Small intestine (tissue), 7 donors: ENCODE data around the gene CAPN6. TPM values are rescaled to one million over a fixed set of nuclear protein-coding genes. Genes with fewer than 3 reads are reported as not detected.

Experiments used
- DNase-seq, 2 donors: peaks; one replicate each; pipeline versions ENCODE4 v3.0.0 to v3.0.0-alpha.2; 2013
- FAIRE-seq: peaks from 2 replicates; lab custom pipeline; 2012; peaks lifted over from hg19 to GRCh38; lab: Jason Lieb, UNC
- H3K27ac ChIP-seq, 3 donors: one replicate each; pipeline ENCODE4 v1.5.1; 2013; ENCODE audit warnings: low read length in 2 of 3, mild to moderate bottlenecking in 2 of 3, control low read depth in 1 of 3, inconsistent platforms in 1 of 3, low read depth in 1 of 3, moderate library complexity in 1 of 3
- H3K27me3 ChIP-seq, 3 donors: one replicate each; pipeline ENCODE4 v1.6.1; 2013; ENCODE audit warnings: low read length in 3 of 3, inconsistent platforms in 1 of 3; ENCODE audit not compliant: control insufficient read depth in 3 of 3, insufficient read depth in 3 of 3
- H3K36me3 ChIP-seq, 3 donors: one replicate each; pipeline ENCODE4 v1.6.1; 2013; ENCODE audit warnings: low read length in 3 of 3, inconsistent platforms in 1 of 3, low read depth in 1 of 3, mild to moderate bottlenecking in 1 of 3, moderate library complexity in 1 of 3; ENCODE audit not compliant: control insufficient read depth in 3 of 3, insufficient read depth in 2 of 3
- H3K4me1 ChIP-seq, 3 donors: one replicate each; pipeline ENCODE4 v1.6.1; 2013; ENCODE audit warnings: low read length in 2 of 3, inconsistent platforms in 1 of 3, low read depth in 1 of 3, mild to moderate bottlenecking in 1 of 3, moderate library complexity in 1 of 3; ENCODE audit not compliant: control insufficient read depth in 3 of 3, insufficient read depth in 2 of 3
- H3K4me3 ChIP-seq, 3 donors: one replicate each; pipeline ENCODE4 v1.5.1; 2013; ENCODE audit warnings: low read length in 3 of 3, control low read depth in 1 of 3, inconsistent platforms in 1 of 3, low read depth in 1 of 3, mild to moderate bottlenecking in 1 of 3, moderate library complexity in 1 of 3
- H3K9me3 ChIP-seq, 2 donors: one replicate each; pipeline ENCODE4 v1.6.1; 2013; ENCODE audit warnings: low read depth in 1 of 2, low read length in 1 of 2; ENCODE audit not compliant: control insufficient read depth in 2 of 2, insufficient read depth in 1 of 2
- WGBS, 3 donors: extraction: QIAGEN DNeasy Blood & Tissue Kit; methylation state at CpG; one replicate each; pipeline ENCODE4 v1.1.7; 2013; 5-methylcytosine and 5-hydroxymethylcytosine counted together
- polyA plus RNA-seq, 4 donors: library from polyadenylated mRNA; stranded (reverse) in 3 of 4; unstranded in 1 of 4; fragments of 200-250 nt in 3 of 4; fragments of 120-200 nt in 1 of 4; gene quantifications; one replicate each; pipeline versions ENCODE4 v1.2.1 to v1.2.3, GENCODE V29; 2013
- donor health status: healthy with polysubstance abuse.
- donor health status: control.
- donor health status: control.
- donor health status: Bipolar disorder and iron deficiency.
- donor health status: healthy.

CAPN6 gene
- polyA plus RNA-seq, 4 donors = 0.49 to 3.2 TPM; not detected in 2

DNA sequence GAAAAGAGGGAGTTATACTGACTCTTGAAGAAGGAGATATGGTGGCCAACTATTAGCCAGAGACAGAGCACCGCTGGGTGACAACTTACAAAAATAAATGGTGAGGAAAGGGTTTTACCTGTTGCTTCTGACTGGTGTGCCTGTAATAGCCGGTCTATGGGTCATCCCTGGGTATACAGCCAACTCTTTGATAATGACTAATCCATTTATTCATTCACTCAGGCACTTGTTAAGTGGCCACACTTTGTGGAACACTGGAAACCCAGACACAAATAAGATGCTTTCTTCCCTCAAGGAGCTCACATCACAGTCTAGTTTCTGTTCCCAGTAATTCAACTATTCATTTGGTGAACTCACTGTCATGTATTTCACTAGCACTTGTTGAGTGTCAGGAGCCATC lies 13.2 kb upstream of the CAPN6 start:
- no peaks in the 10 kb centered on the region for H3K27me3 ChIP-seq
- no peak for DNase-seq
- no peaks in the 10 kb centered on the region for H3K4me1 ChIP-seq
- H3K27ac ChIP-seq = no peak overlapping the region
- 73 to 94% (median 82%) methylated on average over 2 of the region's 2 CpGs for WGBS, 3 donors
- no peak overlapping the region for H3K4me3 ChIP-seq
- H3K9me3 ChIP-seq = no peaks in the 10 kb centered on the region
- no peaks in the 10 kb centered on the region for H3K36me3 ChIP-seq
- FAIRE-seq = no peak

- no peak for FAIRE-seq
- WGBS, 3 donors = 88 to 90% (median 88%) methylated on average over 1 of the region's 1 CpG
Measured at GRCh38 chrX:111282991-111283390, 12.7 kb upstream of the CAPN6 start.

GRCh38 chrX:111282139-111282538 lies 11.9 kb upstream of the CAPN6 start:
- no peak for FAIRE-seq
- H3K36me3 ChIP-seq = no peaks in the 10 kb centered on the region
- no peaks in the 10 kb centered on the region for H3K27me3 ChIP-seq
- H3K27ac ChIP-seq = no peak overlapping the region
- WGBS, 3 donors = 76 to 91% (median 81%) methylated on average over 6 of the region's 6 CpGs
- DNase-seq = no peak
- no peak overlapping the region for H3K4me3 ChIP-seq
- no peaks in the 10 kb centered on the region for H3K4me1 ChIP-seq
- H3K9me3 ChIP-seq = no peaks in the 10 kb centered on the region

More at GRCh38 chrX:111282991-111283390, 12.7 kb upstream of the CAPN6 start:
- no peaks in the 10 kb centered on the region for H3K9me3 ChIP-seq
- H3K4me1 ChIP-seq = no peaks in the 10 kb centered on the region
- H3K4me3 ChIP-seq = no peak overlapping the region
- no peaks in the 10 kb centered on the region for H3K27me3 ChIP-seq
- no peaks in the 10 kb centered on the region for H3K36me3 ChIP-seq
- DNase-seq = no peak
- H3K27ac ChIP-seq = no peak overlapping the region

GRCh38 chrX:111268506-111268905 lies 1.8 kb downstream of the CAPN6 start:
- Histone ChIP-seq H3K9me3 (no peaks in the 10 kb centered on the region), H3K4me1 (no peaks in the 10 kb centered on the region), H3K27ac (no peak overlapping the region), H3K4me3 (no peak overlapping the region), H3K27me3 (peaks cover 0 to 5% (median 0%) of the 10 kb centered on the region in 3 donors), H3K36me3 (no peaks in the 10 kb centered on the region)
- no peak for FAIRE-seq
- WGBS, 3 donors = 31 to 44% (median 35%) methylated on average over 2 of the region's 2 CpGs
- no peak for DNase-seq

- no peaks in the 10 kb centered on the region for H3K9me3 ChIP-seq
- H3K4me1 ChIP-seq = no peaks in the 10 kb centered on the region
- no peaks in the 10 kb centered on the region for H3K36me3 ChIP-seq
- H3K27me3 ChIP-seq = peaks cover 0 to 5% (median 0%) of the 10 kb centered on the region in 3 donors
- H3K27ac ChIP-seq = no peak overlapping the region
- H3K4me3 ChIP-seq = no peak overlapping the region
- 73 to 82% (median 74%) methylated on average over 2 of the region's 2 CpGs for WGBS, 3 donors
- DNase-seq (no peak), FAIRE-seq (no peak)
Measured at GRCh38 chrX:111265486-111265885, 4.8 kb downstream of the CAPN6 start.

DNA sequence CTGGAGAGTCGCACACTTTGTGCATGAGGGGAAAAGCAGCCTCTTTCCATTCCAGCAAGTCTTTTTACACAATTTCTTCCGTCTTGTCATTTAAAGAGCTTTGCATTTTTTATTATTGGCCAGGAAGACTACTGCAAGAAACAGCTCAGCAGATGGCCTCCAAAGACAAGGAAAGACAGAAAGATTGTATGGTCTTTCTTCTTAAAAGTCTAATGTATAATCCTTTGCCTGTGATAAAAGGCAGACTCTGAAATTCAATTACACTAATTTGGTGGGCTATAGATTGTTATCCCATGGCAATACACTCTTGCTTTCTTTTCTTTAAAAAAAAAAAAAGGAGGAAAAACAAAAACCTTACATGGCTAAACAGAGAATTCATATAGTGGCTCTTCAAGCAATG lies 5.9 kb downstream of the CAPN6 start:
- peaks cover 0 to 5% (median 0%) of the 10 kb centered on the region in 3 donors for H3K27me3 ChIP-seq
- DNase-seq = no peak
- 69 to 75% (median 69%) methylated on average over 2 of the region's 2 CpGs for WGBS, 3 donors
- no peaks in the 10 kb centered on the region for H3K9me3 ChIP-seq
- no peak overlapping the region for H3K4me3 ChIP-seq
- no peaks in the 10 kb centered on the region for H3K4me1 ChIP-seq
- FAIRE-seq = no peak
- H3K36me3 ChIP-seq = no peaks in the 10 kb centered on the region
- H3K27ac ChIP-seq = no peak overlapping the region

DNA sequence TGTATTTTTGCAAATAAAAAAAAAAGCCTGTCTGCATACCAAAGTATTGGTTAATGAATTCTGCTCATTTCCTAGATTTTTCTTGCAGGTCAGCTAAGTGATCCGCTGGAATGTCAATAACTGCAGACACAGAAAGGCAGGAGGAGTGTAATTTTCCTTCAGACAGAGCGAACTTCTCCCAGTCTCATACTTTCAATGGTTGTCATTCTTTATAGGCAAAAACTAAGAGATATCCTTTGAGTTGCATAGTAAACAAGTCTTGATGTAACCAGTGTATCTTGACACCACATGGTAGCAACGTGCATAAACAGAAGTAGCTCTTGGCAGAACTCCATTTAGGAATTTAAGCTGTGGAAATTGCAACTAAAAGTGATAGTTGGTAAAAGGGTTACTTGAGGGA lies 8.2 kb downstream of the CAPN6 start:
- no peaks in the 10 kb centered on the region for H3K36me3 ChIP-seq
- H3K4me3 ChIP-seq = no peak overlapping the region
- no peaks in the 10 kb centered on the region for H3K9me3 ChIP-seq
- no peak for FAIRE-seq
- DNase-seq = no peak
- 51 to 60% (median 57%) methylated on average over 3 of the region's 3 CpGs for WGBS, 3 donors
- H3K4me1 ChIP-seq = no peaks in the 10 kb centered on the region
- peaks cover 0 to 1% (median 0%) of the 10 kb centered on the region in 3 donors for H3K27me3 ChIP-seq
- no peak overlapping the region for H3K27ac ChIP-seq

DNA sequence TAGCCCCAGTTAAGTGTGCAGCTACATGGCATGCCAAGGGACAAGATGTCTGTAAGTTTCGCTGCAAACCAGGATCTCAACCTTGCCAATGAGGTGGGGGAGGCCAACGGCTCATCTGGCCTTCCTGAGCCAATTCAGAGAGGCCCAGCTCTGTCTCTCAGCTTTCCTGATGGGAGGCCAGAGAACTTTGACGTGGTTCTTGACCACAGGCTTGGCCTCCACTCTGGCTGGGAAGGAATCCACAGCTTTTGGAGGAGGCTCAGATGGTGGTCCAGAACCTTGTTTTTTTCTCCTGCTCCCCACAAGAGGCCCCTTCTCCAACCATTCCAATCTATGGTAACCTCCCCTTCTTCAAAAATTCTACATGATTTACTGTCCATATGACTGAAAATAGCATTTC lies 9.8 kb downstream of the CAPN6 start:
- Histone ChIP-seq H3K4me3 (no peak overlapping the region), H3K27ac (no peak overlapping the region), H3K36me3 (no peaks in the 10 kb centered on the region), H3K4me1 (no peaks in the 10 kb centered on the region), H3K9me3 (no peaks in the 10 kb centered on the region), H3K27me3 (no peaks in the 10 kb centered on the region)
- DNase-seq = no peak
- 46 to 71% (median 69%) methylated on average over 3 of the region's 3 CpGs for WGBS, 3 donors
- FAIRE-seq = no peak

DNA sequence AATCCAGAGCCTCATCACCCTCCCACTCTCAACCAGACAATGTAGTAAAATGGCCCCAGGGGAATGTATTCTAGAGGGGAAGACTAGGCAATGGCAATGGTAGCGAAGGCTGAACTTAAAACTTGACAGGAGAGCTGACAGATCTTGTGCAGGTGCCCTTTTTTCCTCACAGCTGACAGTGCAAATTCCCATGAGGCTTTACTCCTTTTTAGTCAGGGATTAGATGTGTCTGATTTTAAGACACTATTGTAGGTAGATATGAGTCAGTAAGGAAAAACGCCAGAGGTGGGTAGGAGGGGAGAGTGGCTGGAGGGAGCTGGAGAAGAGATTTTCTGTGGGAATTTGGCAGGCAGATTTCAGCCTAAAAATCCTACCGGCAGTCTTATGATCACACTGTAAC lies 10.7 kb downstream of the CAPN6 start:
- H3K4me1 ChIP-seq = no peaks in the 10 kb centered on the region
- H3K27ac ChIP-seq = no peak overlapping the region
- no peaks in the 10 kb centered on the region for H3K36me3 ChIP-seq
- DNase-seq = no peak
- H3K9me3 ChIP-seq = no peaks in the 10 kb centered on the region
- 56 to 82% (median 67%) methylated on average over 3 of the region's 3 CpGs for WGBS, 3 donors
- H3K27me3 ChIP-seq = no peaks in the 10 kb centered on the region
- no peak overlapping the region for H3K4me3 ChIP-seq
- FAIRE-seq = no peak
